ENCODE results near the gene GNAT2.

GNAT2 gene

DNA sequence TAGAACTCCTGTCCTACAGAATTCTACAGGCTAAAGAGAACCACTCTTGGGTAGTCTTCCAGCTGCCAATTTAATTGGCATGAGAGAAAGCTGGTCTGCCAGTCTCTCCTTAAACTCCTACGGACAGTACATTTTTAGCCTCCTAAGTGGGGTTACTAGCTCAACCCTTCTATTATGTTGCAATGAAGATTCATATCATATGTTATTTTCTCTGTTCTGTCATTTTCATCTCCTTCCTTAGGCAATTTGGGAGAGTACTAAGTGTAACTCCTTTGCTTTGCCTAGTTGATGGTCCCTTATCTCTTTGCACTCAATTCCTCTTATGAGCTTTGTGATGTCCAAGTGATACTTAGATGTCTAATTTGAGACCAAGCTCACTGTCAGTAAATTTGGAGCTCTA, 14.0 kb downstream of the GNAT2 start:
- no peak for DNase-seq

DNA sequence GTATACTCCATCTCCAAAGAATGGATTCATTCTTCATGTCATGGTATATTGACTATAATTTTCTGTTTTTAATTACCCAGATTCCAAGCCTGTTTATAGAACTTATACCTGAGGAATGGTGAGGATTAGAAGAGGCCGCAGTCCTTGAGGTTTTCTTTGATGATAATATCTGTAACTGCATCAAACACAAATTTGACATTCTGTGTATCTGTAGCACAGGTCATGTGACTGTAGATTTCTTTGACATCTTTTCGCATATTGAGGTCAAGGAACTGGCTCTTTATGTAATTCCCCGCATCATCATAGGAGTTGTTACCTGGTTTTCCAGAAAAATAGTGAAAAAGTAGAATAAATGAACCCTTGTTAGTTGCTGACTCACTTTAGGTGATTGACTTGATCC, 16.2 kb downstream of the GNAT2 start:
- no peak for DNase-seq

DNA sequence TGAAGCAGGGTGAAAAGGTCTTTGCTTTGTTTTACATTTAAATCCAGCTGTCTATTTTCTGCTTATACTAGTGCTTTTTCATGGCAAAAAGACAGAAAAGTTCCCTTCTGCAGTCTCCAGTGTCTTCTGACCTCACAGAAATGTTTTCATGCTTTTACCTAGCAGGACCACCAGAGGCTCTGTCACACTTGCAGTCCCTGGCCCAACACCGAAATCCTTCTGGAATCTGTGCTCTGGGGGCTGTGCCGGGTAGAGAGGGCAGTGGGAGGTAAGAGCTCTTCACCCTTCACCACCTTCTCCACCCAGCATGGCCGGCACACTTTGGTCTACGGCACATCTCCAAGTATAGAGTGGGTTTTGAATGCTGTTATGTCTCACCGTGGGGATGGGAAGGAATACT, 20.8 kb downstream of the GNAT2 start:
- DNase-seq = no peak

DNA sequence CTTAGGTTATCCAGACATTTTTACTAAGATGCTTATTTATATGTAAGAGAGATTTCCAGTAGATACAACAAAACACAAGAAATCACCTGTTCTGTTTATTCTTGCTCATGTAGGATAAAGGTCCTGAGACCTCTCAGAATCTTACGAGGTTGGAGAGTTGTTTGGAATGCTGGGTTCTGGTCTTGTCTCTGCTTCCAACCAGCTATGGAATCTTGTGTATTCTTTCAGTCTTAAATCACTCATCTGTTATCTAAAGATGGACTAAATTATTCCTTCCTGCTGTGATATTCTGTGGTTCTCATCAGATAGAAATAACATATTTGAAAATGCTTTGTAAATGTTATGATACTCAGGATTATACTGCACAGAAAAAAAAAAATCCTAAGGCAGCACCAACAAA, 21.3 kb downstream of the GNAT2 start:
- DNase-seq = no peak

DNA sequence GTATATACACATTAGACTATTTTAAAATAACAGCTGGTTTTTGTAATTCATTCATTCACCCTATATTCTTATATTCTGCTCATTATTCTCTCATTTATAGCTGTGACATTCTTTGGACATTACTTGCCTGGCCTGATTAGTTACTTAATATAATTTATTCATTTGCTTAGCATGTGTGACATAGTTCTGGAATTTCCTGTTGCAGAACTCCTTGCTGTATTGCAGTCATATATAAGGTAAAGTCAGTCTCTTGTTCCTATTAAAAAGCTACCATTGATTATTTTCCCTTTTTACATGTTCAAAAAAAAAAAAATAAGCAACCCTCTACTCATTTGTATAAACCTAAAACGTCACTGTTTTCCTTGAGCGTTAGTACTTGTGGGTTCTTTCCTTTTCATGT, 23.9 kb downstream of the GNAT2 start:
- no peak for DNase-seq

DNA sequence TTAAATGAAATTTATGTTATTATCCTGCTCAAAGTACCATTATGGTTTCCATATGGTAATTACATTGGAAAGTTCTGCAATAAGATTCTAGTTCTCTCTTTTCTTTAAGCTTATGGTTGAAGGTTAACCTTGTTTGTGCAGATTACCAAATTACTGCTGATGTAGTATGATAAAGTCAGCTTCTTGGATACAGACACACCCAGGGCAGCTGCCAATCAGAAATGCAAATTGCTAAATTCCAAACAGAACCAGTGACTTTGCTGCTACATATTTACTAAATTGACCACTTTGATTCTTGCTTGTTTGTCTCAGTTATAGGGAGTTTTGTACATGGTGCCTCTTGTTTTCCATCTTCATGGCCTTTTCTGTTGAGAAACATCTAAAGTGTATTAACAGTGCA, 26.5 kb downstream of the GNAT2 start:
- DNase-seq = no peak

DNA sequence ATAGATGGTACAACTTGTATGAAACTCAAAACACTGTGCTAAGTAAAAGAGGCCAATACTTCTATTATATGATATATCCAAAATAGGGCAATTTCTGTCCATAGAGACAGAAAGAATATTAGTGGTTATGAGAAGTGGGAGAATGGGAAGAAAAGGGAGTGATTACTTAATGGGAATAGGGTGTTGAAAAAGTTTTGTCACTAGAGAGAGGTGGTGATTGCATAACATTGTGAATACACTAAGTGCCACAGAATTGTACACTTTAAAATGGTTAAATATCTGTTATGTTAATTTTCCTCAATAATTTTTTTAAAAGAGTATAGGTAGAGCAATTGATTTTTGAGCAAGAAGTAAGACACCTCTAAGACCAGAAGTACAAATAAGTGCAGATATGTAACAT, 29.7 kb downstream of the GNAT2 start:
- no peak for DNase-seq

DNA sequence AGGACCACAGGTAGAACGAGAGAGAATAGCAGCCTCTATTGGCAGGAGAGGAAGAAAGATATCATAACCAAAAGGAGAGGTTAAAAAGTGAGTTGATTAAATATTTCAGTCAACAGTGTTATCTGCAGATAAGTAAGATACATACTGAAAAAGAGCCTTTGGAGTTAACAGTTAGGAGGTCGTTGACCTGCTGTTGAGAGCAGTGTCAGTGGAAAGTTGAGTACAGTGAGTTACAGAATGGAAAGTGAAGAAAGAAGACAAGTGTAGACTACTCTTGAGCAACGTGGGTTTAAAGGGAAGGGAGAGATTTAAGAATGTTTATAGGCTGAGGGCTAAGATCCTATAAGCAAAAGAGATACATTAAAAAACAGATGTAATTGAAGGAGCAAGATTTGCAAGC, 30.2 kb downstream of the GNAT2 start:
- no peak for DNase-seq

DNA sequence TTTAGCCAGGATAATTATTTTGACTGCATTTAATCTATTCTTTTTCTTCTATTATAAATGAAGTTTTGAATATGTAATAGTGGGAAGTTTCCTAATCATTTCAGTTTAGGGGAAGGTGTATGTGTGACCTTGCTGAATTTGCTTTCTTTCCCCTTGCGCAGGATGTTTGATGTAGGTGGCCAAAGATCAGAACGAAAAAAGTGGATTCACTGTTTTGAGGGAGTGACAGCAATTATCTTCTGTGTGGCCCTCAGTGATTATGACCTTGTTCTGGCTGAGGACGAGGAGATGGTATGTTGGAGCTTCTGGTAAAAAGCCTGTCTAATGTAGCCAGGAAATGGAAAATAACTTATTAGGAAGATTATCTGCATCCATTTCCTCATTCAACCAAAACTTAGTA, 33.4 kb downstream of the GNAT2 start:
- no peak for DNase-seq

DNA sequence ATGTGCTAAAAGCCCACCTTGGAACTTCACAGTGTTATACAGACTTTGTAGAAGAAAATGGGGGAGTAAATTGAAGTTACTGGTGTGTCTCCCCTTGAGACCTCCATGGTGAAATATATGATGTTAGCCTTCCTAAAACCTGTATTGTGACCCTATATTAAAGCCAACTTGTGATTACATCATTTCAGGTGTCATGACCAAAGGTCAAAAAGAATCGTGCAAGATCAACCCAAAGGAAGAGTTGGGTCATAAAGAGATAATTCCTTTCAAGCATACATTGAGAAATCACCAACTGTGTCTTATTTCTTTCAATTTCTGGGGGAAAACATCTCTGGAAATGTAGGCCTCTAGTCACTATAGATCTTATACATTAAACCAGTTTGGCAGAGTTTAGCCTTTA, 34.6 kb downstream of the GNAT2 start:
- no peak for DNase-seq

DNA sequence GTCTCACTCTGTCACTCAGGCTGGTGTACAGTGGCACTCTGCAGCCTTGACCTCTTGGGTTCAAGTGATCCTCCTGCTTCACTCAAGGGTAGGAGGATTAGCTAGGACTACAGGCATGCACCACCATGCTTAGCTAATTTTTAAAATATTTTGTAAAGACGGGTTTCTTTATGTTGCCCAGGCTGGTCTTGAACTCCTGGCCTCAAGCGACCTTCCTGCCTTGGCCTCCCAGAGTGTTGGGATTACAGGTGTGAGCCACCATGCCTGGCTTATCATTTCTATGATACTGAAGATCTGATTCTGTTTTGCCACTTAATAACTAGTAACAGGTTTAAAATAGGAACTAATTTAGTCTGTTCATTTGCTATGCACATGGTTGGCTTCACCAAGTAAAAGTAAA, 37.4 kb downstream of the GNAT2 start:
- DNase-seq = no peak

DNA sequence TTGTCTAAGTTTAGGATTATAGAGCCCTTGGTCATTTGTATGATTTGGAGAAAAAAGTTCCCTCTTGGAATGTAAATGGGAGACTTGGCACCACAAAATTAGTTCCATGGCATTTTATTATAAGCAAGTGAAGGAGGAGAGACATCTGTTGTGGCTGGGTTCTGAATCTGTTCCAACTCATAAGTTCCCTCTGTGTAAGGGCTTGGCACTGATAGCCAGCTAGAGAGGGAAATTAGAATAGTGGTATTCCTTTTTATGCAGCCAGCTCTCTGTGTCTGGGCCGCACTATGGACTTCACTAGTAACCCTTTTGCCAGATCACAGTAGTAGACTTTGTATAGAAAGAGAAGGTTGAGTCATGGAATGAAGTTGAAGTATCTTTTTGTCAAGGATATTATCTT, 39.9 kb downstream of the GNAT2 start:
- no peak for DNase-seq

DNA sequence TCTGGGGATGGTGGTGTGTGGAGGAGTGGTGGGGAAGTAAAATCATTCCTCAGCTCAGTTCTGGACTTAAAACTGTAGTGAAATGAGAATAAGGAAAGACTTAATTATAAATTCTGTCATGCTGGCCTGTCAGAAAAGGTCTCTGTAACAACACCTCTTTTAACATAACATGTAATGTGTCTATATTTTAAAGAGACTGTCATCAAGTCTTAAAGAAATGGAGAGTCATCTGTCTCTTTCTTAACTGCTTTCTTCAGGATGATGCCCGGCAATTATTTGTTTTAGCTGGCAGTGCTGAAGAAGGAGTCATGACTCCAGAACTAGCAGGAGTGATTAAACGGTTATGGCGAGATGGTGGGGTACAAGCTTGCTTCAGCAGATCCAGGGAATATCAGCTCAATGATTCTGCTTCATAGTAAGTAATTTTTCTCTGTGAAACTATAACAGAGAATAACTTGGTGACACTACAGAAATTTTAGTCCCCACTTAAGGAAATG, 40.4 kb downstream of the GNAT2 start:
- DNase-seq = no peak

DNA sequence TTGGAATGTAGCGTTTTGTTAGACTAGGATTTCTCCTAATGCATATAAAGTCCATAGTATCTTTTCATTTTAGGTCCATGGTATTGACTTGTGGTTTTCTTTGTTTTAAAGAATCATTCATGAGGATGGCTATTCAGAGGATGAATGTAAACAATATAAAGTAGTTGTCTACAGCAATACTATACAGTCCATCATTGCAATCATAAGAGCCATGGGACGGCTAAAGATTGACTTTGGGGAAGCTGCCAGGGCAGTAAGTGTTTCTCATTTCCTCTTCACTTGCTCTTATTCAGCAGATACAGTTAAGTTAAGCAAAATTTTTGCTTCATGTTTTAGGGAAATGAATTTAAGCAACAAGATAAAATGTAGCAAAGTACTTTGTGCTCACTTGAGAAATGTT, 45.6 kb downstream of the GNAT2 start:
- no peak for DNase-seq

DNA sequence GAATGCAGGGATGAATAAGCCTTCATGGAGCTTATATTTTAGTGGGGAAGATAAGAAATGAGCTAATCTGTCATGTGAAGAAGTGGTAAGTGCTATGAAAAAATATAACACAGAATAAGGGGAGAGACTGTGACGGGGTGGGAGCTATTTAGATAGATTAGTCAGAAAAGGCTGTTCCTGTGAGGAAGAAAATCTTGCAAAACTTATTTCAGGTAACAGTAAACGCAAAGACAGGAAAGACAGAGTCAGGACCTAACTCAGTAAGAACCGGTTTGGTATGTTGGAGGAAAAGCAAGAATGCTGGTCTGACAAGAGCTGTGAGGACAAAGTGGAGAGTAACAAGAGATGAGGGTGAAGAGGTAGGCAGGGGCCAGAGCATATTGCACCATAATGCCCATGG, 49.0 kb downstream of the GNAT2 start:
- DNase-seq = no peak

DNA sequence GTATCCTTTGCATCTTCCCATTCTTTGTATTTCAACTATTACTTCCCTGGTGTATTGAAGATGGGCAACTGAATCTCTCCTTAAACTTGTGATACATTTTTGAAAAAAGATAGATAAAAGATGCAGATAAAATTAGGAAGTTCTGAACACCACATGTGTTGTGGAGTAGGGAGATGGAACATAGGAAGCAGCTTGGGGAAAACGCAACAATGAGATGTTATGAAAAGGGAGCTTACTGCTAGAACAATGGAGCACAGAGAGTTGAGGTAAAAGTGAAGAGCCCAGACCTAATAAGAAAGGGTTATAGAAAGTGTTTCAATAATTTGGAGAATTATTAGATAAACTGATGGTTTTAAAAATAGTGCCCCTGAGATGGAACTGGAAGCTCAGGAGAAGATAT, 50.1 kb downstream of the GNAT2 start:
- no peak for DNase-seq

DNA sequence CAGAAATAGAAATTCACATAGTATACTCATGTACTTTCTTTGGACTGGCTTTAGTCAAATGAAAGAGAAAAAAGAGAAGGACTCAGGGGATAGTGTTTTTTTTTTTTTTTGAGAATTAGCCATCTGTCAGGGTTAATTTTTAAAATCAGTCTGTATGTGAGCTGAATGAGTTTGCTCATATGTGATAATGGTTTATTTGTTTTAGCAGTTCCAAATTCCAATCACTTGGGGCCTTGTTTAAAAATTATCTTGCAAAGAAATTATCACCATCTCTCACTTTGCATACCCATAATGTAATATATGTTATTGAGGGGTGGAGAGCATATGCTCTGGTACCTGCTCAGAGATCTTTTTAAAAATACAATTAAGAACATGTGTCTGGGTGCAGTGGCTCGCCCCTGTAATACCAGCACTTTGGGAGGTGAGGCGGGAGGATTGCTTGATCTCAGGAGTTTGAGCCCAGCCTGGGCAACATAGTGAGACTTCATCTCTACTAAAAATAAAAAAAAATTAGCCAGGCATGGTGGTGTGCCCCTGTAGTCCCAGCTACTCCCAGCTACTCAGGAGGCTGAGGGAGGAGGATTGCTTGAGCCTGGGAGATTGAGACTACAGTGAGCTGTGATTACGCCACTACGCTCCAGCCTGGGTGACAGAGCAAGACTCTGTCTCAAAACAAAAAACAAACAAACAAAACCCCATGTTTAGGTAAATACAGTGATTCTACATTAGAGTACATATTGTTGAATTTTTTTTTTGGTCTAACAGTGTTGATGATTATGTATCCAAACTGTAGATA, 51.3 kb downstream of the GNAT2 start:
- no peak for DNase-seq

DNA sequence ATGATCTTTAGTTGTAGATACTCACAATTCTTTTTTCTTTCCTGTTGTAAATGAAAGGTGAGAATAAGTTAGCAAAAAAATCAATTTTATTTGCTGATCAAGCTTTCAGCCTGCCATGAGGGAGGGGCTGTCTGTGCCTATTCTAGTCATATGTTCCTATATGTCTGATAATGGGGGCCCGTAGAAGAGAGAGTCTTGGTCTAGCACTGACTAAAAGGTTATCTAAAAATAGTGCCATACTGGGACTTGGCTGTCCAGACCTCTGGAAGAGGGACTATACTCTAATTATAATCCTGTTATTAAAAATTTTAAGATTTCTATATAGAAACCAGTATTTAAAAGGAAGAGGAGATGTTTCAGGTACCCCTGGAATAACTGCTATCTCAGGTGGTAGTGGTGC, 52.4 kb downstream of the GNAT2 start:
- no peak for DNase-seq

DNA sequence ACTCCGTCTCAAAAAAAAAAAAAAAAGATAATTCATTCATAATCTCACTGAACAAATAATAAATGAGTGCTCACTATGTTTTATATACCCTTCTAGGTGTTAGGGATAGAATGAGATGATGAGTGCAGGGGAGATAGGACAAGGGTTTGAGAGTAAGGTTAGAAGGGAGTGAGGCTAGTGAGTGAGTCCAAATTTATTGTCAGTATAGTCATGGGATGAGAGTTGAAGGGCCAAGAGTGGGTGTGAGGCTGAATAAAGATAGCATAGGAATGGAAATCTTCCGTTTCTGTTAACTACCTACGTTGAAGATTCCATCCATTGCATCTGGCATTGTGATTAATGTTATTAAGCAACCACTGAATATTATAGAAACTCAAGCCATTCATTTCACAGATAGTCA, 54.2 kb downstream of the GNAT2 start:
- DNase-seq = no peak

DNA sequence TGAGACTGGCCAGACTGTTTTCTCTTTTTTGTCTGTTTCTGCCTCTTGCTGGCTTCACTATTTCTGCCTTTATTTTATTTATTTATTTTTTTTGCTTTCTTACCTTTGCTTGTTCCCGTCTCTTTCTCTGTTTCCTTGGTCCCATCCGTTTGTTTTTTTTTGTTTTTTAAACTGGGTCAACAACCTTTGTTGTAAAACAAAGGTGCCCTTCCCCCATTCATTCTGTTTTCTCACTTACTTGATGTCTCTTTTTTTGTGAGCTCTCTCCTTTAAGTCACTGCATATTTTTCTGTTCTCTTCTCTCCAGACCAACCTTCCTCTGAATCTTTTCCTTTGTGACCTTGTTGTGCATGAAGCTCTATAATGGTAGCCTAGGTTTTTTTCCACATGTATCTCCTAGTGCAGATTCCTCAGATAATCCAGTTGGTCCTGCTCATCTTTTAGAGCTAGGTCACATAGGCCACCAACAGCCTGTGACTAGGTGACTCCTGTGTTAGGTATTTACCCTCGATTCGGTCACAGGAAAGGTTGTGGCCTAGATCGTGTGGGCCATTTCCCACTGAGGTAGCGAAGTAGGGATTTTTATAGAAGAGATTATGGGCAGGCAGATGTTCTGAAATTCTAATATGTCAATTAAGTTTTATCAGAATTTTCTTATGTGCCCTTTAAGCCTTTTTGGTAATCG, 55.1 kb downstream of the GNAT2 start:
- DNase-seq = no peak

DNA sequence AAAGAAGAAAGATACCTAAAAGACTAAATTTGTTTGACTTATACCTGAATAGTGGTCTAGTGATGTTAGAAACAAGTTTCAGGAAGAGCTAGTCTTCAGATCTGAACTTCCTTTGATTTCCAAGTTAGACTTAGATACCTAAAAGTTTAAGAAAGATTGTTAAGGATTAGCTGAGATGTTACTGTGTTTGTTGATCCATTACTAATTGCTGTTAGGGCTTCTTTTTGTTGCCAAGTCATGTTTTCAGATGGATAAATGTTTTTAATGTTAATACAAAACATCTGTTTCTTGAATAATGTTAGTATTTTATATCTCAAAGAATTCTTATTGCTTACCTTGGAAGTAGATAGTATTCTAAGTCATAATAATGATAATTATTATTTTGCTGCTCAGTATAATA, 59.4 kb downstream of the GNAT2 start:
- no peak for DNase-seq

DNA sequence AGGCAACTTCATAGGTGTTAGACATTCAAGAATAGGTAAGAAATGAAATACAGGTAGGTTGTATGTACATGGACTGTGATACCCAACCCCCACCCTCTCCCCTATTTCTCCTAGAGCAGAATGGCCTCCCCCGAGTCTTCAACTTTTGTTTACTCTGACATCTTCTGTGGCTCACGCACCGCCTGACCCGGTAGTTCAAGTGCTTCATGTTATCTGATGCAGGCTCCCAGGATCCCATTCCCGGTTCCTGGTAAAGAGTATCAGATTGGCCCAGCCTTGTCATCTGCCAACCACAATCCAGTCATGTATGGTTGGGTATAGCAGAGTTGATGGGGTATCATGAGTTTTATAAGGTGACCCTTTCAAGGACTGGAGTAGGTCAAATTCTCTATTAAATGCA, 61.9 kb downstream of the GNAT2 start:
- no peak for DNase-seq

DNA sequence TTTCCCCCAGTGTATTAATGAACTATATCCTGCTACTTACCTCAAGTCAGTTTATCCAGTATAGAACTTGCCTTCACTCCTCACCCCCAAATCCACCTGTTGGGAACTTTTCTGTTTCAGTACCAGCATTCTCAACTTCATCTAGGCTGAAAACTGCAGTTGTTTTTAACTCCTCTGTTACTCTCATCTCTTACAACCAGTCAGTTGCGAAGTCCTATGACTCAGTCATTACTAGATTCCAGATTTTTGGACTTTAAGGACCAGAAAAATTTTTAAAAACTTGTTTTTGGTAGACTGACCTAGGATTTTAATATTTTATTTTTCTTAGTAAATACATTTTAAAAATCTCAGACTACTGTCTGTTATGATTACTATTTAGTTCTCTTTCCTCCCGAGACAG, 62.9 kb downstream of the GNAT2 start:
- no peak for DNase-seq
